HG02763 (cell line): ENCODE measurements around the gene MPRIP.
"Not testable (repeated sequence)": the region's sequence is repeated elsewhere in the genome, so short reads cannot be mapped to it uniquely, and the experiment has no call there.

Source experiments
- ATAC-seq: cut with Tn5 transposase; IDR thresholded peaks from one replicate; pipeline ENCODE4 v1.9.1; 2021; ENCODE audit warnings: mild to moderate bottlenecking, moderate library complexity; ENCODE audit not compliant: unreplicated experiment

MPRIP gene

DNA sequence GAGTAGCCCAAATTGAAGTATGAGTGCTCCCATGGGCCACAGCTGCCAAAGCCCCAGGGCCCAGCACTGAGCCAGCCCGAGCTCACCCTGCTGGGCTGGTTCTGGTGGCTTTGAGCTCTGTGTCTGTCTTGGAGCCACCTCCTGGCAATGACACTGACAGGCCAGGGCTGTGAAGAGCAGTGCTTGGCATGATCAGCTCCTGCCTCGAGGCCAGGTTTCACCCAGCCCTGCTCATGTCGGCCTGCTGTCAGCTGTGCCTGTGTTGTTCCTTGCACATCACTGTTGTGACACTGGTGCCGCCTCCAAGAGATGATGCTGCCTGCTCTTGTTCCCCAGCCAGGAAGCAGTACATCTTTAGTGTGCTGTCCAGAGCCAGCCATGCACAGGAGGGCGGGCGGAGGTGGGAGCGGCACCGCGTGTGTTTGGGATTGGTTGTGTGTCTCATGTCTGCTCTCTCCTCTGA is 137.9 kb downstream of the MPRIP start:
- no peak for ATAC-seq

GRCh38 chr17:17180741-17181525 is 138.7 kb downstream of the MPRIP start:
- ATAC-seq, result no peak

DNA sequence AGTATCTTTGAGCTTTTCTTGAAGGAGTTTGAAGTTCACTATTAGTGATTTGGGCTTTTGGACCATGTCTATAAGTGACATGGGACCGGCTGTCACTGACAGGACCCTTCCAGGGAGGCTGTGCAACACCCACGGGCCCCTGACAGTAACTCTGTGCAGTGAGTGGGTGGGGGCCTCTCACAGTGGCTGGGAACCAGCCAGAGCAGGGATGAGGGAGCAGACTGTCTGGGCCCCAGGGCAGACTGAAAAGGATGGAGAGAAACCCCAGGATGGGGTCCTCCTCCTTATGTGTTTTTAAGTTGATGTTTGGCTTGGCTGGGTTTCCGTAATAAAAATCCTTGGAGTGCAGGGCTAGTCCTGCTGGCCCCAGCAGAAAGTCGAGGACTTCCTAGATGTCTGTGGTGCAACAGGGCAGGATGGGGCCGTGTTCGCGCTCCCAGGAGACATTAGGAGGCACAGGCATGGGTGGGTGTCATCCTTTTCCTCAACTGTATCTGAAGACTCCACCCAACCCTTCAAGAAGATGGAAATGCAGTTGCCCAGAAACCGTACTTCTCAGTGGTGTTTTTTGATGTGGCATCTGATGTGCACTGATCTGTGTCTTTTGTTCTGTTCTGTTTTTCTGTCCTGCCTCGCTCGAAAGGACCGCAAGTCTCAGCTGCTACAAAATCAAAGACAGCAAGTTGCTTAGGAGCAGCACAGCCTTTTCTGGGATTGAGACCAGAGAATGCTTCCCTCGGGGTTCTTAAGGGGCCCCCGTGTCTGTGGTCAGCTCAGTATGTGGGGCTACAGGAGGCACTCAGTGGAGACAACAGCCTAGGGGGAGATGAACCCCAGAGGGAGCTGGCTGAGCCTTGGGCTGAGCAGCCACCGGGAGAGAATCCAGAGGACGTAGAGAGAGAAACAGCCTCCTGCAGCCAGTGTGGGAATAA is 139.7 kb downstream of the MPRIP start:
- no peak for ATAC-seq

DNA sequence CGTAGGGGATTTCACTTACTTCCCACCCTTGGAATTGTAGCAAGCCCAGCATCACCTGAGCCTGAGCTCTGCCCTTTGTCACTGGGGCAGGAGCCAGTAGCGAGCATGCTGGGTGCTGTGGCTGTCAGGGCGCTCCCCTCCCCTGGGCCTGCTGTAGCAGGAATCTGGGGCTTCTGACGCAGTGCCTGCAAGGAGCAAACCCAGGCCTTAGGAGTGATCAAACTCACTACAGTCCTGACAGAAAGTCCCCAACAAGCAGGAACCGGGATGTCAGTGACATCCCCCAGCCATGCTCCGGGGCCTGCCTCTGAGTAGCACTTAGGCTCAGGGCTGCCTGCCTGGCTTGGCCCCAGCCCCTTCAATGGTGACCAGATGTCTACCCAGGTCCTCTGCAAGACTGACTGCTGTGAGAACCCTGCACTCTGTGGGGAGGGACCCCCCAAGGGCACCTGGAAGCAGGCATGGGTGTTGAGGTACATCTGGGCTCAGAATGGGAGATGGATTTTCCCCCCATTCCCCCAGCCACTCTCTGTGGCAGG is 140.4 kb downstream of the MPRIP start:
- no peak for ATAC-seq

GRCh38 chr17:17183744-17184143 is 141.5 kb downstream of the MPRIP start:
- no peak for ATAC-seq

- ATAC-seq, result not testable (repeated sequence)
Measured at GRCh38 chr17:17184985-17185757, 142.9 kb downstream of the MPRIP start.

DNA sequence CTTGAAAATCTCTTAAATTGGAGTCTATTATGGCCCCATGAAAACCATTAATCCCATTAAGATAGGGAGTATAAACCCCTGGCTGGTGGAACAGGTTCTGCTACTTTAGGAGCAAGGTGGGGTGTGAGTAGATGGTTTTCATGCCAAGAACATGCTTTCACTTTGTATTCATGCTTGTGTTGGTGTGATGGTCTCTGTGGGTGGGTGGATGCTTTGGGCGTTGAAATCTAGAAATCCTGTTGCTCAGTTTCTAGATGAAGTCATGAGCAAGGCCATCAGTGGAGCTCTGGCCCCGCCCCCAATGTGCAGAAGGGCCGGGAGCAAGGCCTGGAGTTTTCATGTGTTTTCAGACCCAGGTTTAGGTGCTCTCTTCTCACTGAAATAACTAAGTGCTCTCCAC is 143.8 kb downstream of the MPRIP start:
- peak; percentile 50 for ATAC-seq

- no peak for ATAC-seq
Measured at GRCh38 chr17:17186551-17187505, 144.6 kb downstream of the MPRIP start.

DNA sequence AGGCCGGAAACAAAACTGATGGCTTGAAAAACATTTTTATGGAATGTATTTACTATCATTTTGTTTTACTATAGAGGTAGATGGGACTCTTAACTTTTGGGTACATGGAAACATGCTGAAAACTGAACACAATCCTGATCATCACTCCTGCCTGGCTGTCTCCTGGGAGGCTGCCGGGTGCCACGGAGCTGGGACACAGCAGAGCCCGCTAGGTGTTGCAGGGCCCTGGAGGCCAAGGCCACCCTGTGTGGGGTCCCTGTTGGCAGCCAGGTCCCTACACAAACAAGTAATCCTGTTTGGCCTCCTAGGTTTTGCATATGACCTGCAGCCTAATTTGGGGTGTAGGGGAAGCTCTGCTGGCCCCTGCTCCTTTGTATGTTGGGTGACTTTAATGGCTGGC is 146.3 kb downstream of the MPRIP start:
- ATAC-seq, result no peak

GRCh38 chr17:17189559-17189958 is 147.3 kb downstream of the MPRIP start:
- ATAC-seq, result no peak

GRCh38 chr17:17190188-17190587 is 147.9 kb downstream of the MPRIP start:
- ATAC-seq, result no peak

- ATAC-seq, result no peak
Measured at GRCh38 chr17:17191346-17191792, 149.1 kb downstream of the MPRIP start.

DNA sequence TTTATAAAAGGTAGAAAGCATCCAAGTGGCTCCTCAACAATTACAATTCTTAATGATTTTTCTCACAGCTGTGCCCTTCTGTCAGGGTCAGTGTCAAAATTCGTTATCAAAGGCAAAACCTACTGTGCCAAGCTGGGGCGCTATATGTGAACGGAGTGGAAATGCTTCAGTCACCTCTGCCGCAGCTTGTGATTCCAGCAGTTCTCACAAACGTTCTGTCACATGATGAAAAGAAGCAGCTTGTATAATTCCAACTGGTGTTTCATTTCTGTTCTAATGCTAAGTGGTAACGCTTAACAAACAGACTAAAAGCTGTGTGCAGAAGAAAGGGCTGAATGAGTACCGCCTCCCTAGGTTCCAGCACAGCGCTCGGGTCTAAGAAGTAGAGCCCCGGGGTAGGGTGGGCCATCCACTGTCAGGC is 149.7 kb downstream of the MPRIP start:
- ATAC-seq, result no peak

DNA sequence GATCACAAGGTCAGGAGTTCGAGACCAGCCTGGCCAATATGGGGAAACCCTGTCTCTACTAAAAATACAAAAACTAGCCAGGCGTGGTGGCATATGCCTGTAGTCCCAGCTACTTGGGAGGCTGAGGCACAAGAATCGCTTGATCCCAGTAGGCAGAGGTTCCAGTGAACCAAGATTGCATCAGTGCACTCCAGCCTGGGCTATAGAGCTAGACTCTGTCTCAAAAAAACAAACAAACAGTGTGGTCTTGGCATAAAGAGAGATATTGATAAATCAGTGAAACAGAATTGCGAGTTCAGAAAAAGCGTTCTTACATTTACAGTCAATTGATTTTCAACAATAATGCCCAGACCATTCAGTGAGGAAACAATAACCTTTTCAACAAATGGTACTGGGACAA is 153.2 kb downstream of the MPRIP start:
- ATAC-seq, result not testable (repeated sequence)

DNA sequence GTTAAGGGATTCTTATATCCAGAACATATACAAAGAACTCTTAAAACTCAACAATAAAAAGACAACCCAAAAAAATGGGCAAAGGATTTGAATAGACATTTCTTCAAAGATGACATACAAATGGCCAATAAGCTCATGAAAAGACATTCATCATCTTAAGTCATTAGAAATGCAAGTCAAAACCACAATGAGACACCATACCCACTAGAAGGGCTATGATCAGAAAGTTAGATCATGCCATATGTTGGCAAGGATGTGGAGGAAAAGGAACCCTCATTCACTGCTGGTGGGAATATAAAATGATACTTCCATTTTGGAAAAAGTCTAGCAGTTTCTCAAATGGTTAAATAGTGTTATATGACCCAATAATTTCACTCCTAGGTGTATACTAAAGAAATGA is 154.5 kb downstream of the MPRIP start:
- no peak for ATAC-seq

DNA sequence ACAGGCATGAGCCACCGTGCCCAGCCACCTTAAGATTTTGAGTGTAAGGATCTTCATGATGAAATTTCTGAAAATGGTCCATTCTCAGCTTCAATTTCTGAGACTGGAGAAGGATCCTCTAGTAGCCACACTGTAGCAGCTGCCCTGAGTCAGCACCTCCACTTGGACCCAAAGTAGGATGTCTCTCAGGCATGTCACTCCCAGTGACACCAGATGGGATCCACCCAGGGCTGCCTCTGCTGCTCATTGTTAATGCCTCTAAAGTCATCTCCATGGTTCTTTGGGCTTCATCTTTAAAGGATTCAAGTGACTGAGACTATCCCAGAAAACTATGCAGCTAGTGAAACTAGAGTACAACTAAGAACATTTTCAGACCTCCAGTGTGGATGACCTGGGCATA is 156.0 kb downstream of the MPRIP start:
- ATAC-seq, result no peak

DNA sequence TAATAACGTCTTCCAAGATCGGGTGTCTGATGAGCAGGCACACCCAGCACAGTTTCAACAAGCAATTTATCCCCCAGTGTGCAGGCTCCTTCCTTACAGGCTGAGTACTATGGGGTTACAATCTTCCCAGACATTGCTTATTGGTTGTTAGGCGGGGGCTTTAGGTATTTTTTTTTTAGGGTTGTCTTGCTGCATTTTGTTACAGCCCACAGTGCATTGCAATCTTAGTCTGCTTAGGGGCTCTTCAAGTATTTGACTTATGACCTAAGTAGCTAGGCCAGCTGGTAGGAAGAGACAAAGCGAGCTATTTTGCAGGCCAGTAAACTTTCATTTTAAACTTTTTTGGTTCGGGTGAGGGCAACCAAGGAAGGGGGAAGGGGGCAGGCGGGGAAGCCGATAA is 158.1 kb downstream of the MPRIP start:
- no peak for ATAC-seq

- no peak for ATAC-seq
Measured at GRCh38 chr17:17200831-17201230, 158.6 kb downstream of the MPRIP start.

GRCh38 chr17:17201271-17201670 is 159.0 kb downstream of the MPRIP start:
- no peak for ATAC-seq

GRCh38 chr17:17201907-17202306 is 159.7 kb downstream of the MPRIP start:
- no peak for ATAC-seq
